K562 (cell line): ENCODE results near the gene FBXL2. TPM values are rescaled to one million over a fixed set of nuclear protein-coding genes. Genes with fewer than 3 reads are reported as not detected.

Experiments
- BRD9 ChIP-seq: fragments of 450-650 bp; IDR thresholded peaks from 2 replicates; pipeline ENCODE4 v1.6.1; 2018; ENCODE audit warnings: low read depth; ENCODE audit not compliant: partially characterized antibody
- CBX1 ChIP-seq: sonication (generic); IDR thresholded peaks from 2 replicates; pipeline ENCODE4 v1.6.1; 2016; ENCODE audit warnings: antibody characterized with exemption, low read depth, mild to moderate bottlenecking
- EGR1 ChIP-seq: fragments of 450-650 bp; conservative IDR thresholded peaks from 2 replicates; pipeline ENCODE4 v1.6.1; 2017; ENCODE audit warnings: mild to moderate bottlenecking
- RBM22 ChIP-seq: fragments of 200-400 bp; formaldehyde crosslinking; IDR thresholded peaks from 2 replicates; pipeline ENCODE4 v1.6.1; 2018; ENCODE audit warnings: low read length, low read depth; ENCODE audit not compliant: poor library complexity, severe bottlenecking
- RFX1 ChIP-seq: fragments of 450-650 bp; IDR thresholded peaks from 2 replicates; pipeline ENCODE4 v1.6.1; 2016; ENCODE audit warnings: mild to moderate bottlenecking, moderate library complexity
- STAT5B ChIP-seq: fragments of 250-450 bp; sonication (Bioruptor Pico); IDR thresholded peaks from 2 replicates; pipeline ENCODE4 v1.8.0; 2021; ENCODE audit warnings: mild to moderate bottlenecking, inconsistent platforms
- TOE1 ChIP-seq, 2 experiments: fragments of 450-650 bp in 1 of 2; sonication (generic) in 1 of 2; formaldehyde crosslinking in 1 of 2; IDR thresholded peaks; 2 replicates each; pipeline versions ENCODE4 v1.7.1 to v1.8.0; 2016 to 2022; ENCODE audit warnings: borderline replicate concordance in 2 of 2, mild to moderate bottlenecking in 2 of 2, antibody characterized with exemption in 1 of 2, inconsistent platforms in 1 of 2, low read depth in 1 of 2, missing genetic modification reagents in 1 of 2, moderate library complexity in 1 of 2
- ZC3H11A ChIP-seq: IDR thresholded peaks from 2 replicates; pipeline ENCODE4 v1.6.1; 2012; ENCODE audit warnings: low read depth, low read length, improper control_type of control experiment
- ZNF143 ChIP-seq: sonication (generic); formaldehyde crosslinking; IDR thresholded peaks from 2 replicates; pipeline ENCODE4 v1.9.0; 2022; ENCODE audit warnings: mild to moderate bottlenecking, missing genetic modification reagents
- ZNF444 ChIP-seq: fragments of 250-450 bp; sonication (Bioruptor Pico); IDR thresholded peaks from 2 replicates; pipeline ENCODE4 v1.4.0; 2020; ENCODE audit warnings: mild to moderate bottlenecking, moderate library complexity
- polyA plus RNA-seq, 8 experiments: library from polyadenylated mRNA; depleted of rRNA in 4 of 8; stranded (reverse) in 5 of 8; unstranded in 3 of 8; fragments of >200 nt; fragmentation: Nextera tagmentation in 2 of 8; fragmentation: Illumina TruSeq in 1 of 8; extraction: Ambion mirVana in 2 of 8; extraction: Trizol in 1 of 8; gene quantifications; 2 replicates each; pipeline versions ENCODE4 v1.2.1 to v1.2.3, GENCODE V29; 2011 to 2014; ENCODE audit warnings: inconsistent platforms in 1 of 8, missing spikeins in 1 of 8
- total RNA-seq, 7 experiments: library from RNA; depleted of rRNA in 6 of 7; stranded (reverse); fragments of >200 nt in 6 of 7; fragmentation: Illumina TruSeq in 2 of 7; extraction: Trizol in 2 of 7; gene quantifications; 2 replicates each; pipeline versions ENCODE4 v1.2.1 to v1.2.3, GENCODE V29; 2011 to 2021; ENCODE audit warnings: low replicate concordance in 1 of 7
- TF ChIP-seq, protein P1 (sequence below), 3 experiments: IDR thresholded peaks in 2 of 3; conservative IDR thresholded peaks in 1 of 3; 2 replicates each; pipeline ENCODE4 v1.5.1; 2011 to 2012; ENCODE audit warnings: low read length in 3 of 3, mild to moderate bottlenecking in 3 of 3, control low read depth in 2 of 3, improper control_type of control experiment in 1 of 3, inconsistent platforms in 1 of 3, low read depth in 1 of 3, mixed read lengths in 1 of 3, moderate library complexity in 1 of 3; ENCODE audit not compliant: insufficient read depth in 2 of 3
- TF ChIP-seq, protein P2 (sequence below): fragments of 200-800 bp; sonication (Bioruptor generic); IDR thresholded peaks from 2 replicates; pipeline ENCODE4 v1.6.1; 2016; ENCODE audit warnings: missing genetic modification characterization, missing compliant biosample characterization
- TF ChIP-seq, protein P3 (sequence below), 2 experiments: fragments of 450-650 bp in 1 of 2; IDR thresholded peaks; 2 replicates each; pipeline ENCODE4 v1.6.1; 2011 to 2017; ENCODE audit warnings: low read depth in 2 of 2, antibody characterized with exemption in 1 of 2, borderline replicate concordance in 1 of 2, low read length in 1 of 2, mild to moderate bottlenecking in 1 of 2, mixed read lengths in 1 of 2; ENCODE audit not compliant: control insufficient read depth in 1 of 2
- TF ChIP-seq, protein P4 (sequence below), 2 experiments: fragments of 450-650 bp; conservative IDR thresholded peaks; 2 replicates each; pipeline ENCODE4 v1.6.1; 2017; ENCODE audit warnings: mild to moderate bottlenecking in 2 of 2, moderate library complexity in 2 of 2

Gene FBXL2
- total and polyA plus RNA-seq, 9 of the 15 experiments (the other 6 are each of a cell fraction or from before 2014, with no cell fraction given): 1.3 to 6.9 (median 1.9) TPM

DNA sequence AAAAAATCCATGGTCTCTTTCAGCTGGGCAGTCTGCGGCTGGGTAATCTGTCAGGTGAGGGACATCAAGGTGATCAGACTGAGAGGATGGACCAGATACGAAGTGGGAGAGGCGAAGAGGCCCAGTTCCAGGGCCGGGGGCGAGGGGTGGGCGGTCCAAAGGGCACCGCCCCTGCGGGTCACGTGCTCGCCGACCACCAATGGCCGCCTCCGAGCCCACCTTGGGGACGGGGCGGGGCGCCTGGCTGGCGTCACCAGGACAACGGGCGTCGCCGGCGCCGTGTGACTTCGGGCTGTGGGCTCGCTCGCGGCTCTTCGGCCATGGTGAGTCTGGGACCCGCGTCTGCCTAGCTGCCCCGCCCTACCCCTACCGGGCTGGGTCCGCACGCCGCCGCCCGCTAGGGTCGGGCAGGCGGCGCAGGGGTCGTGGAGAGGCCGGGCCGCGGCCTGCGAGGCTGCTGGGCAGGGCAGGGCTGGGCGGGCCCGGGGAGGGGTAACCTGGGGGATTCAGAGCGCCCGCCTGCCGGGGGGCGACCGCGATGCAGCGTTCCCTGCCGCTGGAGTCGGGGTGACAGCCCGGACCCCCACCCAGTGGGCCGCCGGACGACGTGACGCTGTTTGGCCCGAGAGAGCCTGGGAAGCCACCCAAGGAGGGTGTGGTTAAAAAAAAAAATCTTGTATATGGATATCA, at the start of gene FBXL2 (continued):
- TF ChIP-seq, protein P1, sequence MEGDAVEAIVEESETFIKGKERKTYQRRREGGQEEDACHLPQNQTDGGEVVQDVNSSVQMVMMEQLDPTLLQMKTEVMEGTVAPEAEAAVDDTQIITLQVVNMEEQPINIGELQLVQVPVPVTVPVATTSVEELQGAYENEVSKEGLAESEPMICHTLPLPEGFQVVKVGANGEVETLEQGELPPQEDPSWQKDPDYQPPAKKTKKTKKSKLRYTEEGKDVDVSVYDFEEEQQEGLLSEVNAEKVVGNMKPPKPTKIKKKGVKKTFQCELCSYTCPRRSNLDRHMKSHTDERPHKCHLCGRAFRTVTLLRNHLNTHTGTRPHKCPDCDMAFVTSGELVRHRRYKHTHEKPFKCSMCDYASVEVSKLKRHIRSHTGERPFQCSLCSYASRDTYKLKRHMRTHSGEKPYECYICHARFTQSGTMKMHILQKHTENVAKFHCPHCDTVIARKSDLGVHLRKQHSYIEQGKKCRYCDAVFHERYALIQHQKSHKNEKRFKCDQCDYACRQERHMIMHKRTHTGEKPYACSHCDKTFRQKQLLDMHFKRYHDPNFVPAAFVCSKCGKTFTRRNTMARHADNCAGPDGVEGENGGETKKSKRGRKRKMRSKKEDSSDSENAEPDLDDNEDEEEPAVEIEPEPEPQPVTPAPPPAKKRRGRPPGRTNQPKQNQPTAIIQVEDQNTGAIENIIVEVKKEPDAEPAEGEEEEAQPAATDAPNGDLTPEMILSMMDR (IDR thresholded peaks at IDR 0.05 in 2 of 3, conservative IDR thresholded peaks at IDR 0.05 in 1 of 3; ENCODE audit: insufficient read depth in 2 of 3, low read depth in 1 of 3, low read length in 3 of 3): 0 out of 6 replicates have a peak, but pooled peaks of 1 of the 3 experiments have one; percentile 2
- TF ChIP-seq ZNF143 (CRISPR knock-in tag) (no peak), RBM22 (peak; percentile 29), STAT5B (CRISPR knock-in tag) (no peak), ZNF444 (CRISPR knock-in tag) (no peak), EGR1 (peak; percentile 88), CBX1 (0 out of 2 replicates have a peak, but pooled peaks have one; percentile 60), BRD9 (no peak), ZC3H11A (no peak), TOE1 (IDR thresholded peaks at IDR 0.05; ENCODE audit: borderline replicate concordance) (peak; percentile 96), TOE1 (CRISPR knock-in tag; IDR thresholded peaks at IDR 0.05; ENCODE audit: borderline replicate concordance, low read depth) (no peak), RFX1 (peak; percentile 88)
- TF ChIP-seq, protein P2, sequence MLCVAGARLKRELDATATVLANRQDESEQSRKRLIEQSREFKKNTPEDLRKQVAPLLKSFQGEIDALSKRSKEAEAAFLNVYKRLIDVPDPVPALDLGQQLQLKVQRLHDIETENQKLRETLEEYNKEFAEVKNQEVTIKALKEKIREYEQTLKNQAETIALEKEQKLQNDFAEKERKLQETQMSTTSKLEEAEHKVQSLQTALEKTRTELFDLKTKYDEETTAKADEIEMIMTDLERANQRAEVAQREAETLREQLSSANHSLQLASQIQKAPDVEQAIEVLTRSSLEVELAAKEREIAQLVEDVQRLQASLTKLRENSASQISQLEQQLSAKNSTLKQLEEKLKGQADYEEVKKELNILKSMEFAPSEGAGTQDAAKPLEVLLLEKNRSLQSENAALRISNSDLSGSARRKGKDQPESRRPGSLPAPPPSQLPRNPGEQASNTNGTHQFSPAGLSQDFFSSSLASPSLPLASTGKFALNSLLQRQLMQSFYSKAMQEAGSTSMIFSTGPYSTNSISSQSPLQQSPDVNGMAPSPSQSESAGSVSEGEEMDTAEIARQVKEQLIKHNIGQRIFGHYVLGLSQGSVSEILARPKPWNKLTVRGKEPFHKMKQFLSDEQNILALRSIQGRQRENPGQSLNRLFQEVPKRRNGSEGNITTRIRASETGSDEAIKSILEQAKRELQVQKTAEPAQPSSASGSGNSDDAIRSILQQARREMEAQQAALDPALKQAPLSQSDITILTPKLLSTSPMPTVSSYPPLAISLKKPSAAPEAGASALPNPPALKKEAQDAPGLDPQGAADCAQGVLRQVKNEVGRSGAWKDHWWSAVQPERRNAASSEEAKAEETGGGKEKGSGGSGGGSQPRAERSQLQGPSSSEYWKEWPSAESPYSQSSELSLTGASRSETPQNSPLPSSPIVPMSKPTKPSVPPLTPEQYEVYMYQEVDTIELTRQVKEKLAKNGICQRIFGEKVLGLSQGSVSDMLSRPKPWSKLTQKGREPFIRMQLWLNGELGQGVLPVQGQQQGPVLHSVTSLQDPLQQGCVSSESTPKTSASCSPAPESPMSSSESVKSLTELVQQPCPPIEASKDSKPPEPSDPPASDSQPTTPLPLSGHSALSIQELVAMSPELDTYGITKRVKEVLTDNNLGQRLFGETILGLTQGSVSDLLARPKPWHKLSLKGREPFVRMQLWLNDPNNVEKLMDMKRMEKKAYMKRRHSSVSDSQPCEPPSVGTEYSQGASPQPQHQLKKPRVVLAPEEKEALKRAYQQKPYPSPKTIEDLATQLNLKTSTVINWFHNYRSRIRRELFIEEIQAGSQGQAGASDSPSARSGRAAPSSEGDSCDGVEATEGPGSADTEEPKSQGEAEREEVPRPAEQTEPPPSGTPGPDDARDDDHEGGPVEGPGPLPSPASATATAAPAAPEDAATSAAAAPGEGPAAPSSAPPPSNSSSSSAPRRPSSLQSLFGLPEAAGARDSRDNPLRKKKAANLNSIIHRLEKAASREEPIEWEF (CRISPR knock-in tag): no peak
- TF ChIP-seq, protein P3, sequence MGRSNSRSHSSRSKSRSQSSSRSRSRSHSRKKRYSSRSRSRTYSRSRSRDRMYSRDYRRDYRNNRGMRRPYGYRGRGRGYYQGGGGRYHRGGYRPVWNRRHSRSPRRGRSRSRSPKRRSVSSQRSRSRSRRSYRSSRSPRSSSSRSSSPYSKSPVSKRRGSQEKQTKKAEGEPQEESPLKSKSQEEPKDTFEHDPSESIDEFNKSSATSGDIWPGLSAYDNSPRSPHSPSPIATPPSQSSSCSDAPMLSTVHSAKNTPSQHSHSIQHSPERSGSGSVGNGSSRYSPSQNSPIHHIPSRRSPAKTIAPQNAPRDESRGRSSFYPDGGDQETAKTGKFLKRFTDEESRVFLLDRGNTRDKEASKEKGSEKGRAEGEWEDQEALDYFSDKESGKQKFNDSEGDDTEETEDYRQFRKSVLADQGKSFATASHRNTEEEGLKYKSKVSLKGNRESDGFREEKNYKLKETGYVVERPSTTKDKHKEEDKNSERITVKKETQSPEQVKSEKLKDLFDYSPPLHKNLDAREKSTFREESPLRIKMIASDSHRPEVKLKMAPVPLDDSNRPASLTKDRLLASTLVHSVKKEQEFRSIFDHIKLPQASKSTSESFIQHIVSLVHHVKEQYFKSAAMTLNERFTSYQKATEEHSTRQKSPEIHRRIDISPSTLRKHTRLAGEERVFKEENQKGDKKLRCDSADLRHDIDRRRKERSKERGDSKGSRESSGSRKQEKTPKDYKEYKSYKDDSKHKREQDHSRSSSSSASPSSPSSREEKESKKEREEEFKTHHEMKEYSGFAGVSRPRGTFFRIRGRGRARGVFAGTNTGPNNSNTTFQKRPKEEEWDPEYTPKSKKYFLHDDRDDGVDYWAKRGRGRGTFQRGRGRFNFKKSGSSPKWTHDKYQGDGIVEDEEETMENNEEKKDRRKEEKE (IDR thresholded peaks at IDR 0.05; ENCODE audit: borderline replicate concordance in 1 of 2, control insufficient read depth in 1 of 2, low read depth in 2 of 2, low read length in 1 of 2): no peak
- TF ChIP-seq, protein P4, sequence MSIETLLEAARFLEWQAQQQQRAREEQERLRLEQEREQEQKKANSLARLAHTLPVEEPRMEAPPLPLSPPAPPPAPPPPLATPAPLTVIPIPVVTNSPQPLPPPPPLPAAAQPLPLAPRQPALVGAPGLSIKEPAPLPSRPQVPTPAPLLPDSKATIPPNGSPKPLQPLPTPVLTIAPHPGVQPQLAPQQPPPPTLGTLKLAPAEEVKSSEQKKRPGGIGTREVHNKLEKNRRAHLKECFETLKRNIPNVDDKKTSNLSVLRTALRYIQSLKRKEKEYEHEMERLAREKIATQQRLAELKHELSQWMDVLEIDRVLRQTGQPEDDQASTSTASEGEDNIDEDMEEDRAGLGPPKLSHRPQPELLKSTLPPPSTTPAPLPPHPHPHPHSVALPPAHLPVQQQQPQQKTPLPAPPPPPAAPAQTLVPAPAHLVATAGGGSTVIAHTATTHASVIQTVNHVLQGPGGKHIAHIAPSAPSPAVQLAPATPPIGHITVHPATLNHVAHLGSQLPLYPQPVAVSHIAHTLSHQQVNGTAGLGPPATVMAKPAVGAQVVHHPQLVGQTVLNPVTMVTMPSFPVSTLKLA (conservative IDR thresholded peaks at IDR 0.05): peak in 1 of 2 experiments; percentile 66; a peak in 2 of 4 replicates
